ENCODE data around the gene GDF10. TPM values are rescaled to one million over a fixed set of nuclear protein-coding genes. Genes with fewer than 3 reads are reported as not detected.

GDF10 gene
- total RNA-seq, 6 experiments from 2014 or later = not detected

GRCh38 chr10:47354165-47354564, 54.2 kb downstream of the GDF10 start:
- H3K4me1 ChIP-seq = no peaks in the 10 kb centered on the region
- no peak overlapping the region for H3K4me3 ChIP-seq
- intact Hi-C loops (cut with DNase I) = no loop called here
- H3K27ac ChIP-seq = no peak overlapping the region
- ATAC-seq (no peak), DNase-seq (no peak)
- no peak for TF ChIP-seq POLR2A (IDR thresholded peaks at IDR 0.05)
- TF ChIP-seq, protein P1, sequence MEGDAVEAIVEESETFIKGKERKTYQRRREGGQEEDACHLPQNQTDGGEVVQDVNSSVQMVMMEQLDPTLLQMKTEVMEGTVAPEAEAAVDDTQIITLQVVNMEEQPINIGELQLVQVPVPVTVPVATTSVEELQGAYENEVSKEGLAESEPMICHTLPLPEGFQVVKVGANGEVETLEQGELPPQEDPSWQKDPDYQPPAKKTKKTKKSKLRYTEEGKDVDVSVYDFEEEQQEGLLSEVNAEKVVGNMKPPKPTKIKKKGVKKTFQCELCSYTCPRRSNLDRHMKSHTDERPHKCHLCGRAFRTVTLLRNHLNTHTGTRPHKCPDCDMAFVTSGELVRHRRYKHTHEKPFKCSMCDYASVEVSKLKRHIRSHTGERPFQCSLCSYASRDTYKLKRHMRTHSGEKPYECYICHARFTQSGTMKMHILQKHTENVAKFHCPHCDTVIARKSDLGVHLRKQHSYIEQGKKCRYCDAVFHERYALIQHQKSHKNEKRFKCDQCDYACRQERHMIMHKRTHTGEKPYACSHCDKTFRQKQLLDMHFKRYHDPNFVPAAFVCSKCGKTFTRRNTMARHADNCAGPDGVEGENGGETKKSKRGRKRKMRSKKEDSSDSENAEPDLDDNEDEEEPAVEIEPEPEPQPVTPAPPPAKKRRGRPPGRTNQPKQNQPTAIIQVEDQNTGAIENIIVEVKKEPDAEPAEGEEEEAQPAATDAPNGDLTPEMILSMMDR (IDR thresholded peaks at IDR 0.05) = peak in 1 of 4 donors; percentile 10
- H3K9me3 ChIP-seq = no peaks in the 10 kb centered on the region
- no peaks in the 10 kb centered on the region for H3K27me3 ChIP-seq
- 73% methylated on average over 4 of the region's 4 CpGs for WGBS (ENCODE audit: insufficient coverage, low coverage, low lambda C conversion rate, missing lambda C conversion rate)
- no peaks in the 10 kb centered on the region for H3K36me3 ChIP-seq

- intact Hi-C loops (cut with DNase I) = no loop called here
- H3K27me3 ChIP-seq = no peaks in the 10 kb centered on the region
- no peak overlapping the region for H3K27ac ChIP-seq
- TF ChIP-seq, protein P1 (IDR thresholded peaks at IDR 0.05) = no peak
- no peak for TF ChIP-seq POLR2A (IDR thresholded peaks at IDR 0.05)
- 80% methylated on average over 1 of the region's 1 CpG for WGBS (ENCODE audit: insufficient coverage, low coverage, low lambda C conversion rate, missing lambda C conversion rate)
- no peak overlapping the region for H3K4me3 ChIP-seq
- H3K9me3 ChIP-seq = no peaks in the 10 kb centered on the region
- DNase-seq (no peak), ATAC-seq (no peak)
- H3K4me1 ChIP-seq = no peaks in the 10 kb centered on the region
- no peaks in the 10 kb centered on the region for H3K36me3 ChIP-seq
Observed at GRCh38 chr10:47354900-47355299, 54.9 kb downstream of the GDF10 start.

DNA sequence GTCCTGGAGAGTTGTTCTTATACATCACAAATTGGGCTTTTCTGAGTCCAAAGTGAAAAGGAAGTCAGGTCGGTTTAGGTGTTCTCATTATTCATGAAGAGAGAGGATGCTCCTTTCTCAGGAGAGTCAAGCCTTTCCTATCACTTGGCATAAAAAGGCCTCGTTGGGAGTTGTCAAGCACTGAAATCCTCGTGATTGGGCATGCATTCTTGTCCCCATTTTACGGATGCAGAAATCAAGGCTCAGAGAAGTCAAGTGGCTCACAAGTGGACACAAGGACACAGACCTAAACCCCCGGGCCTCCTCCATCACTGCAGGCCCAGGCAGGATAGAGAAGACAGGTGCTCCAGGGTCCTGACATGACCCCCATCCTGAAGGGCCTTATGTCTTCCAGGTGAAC, 56.7 kb downstream of the GDF10 start:
- ATAC-seq = no peak

DNA sequence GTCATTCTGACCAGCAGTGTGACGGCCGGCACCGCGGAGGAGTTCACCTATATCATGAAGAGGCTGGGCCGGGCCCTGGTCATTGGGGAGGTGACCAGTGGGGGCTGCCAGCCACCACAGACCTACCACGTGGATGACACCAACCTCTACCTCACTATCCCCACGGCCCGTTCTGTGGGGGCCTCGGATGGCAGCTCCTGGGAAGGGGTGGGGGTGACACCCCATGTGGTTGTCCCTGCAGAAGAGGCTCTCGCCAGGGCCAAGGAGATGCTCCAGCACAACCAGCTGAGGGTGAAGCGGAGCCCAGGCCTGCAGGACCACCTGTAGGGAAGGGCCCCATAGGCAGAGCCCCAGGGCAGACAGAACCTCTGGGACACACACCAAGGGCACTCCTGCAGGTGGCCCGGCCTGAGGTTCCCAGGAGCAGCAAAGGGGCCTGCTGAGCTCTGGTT, 57.2 kb downstream of the GDF10 start:
- intact Hi-C loops (cut with DNase I) = no loop called here
- Histone ChIP-seq H3K27me3 (no peaks in the 10 kb centered on the region), H3K4me3 (no peak overlapping the region), H3K4me1 (no peaks in the 10 kb centered on the region), H3K36me3 (no peaks in the 10 kb centered on the region), H3K9me3 (no peaks in the 10 kb centered on the region), H3K27ac (no peak overlapping the region)
- 80% methylated on average over 2 of the region's 12 CpGs for WGBS (ENCODE audit: insufficient coverage, low coverage, low lambda C conversion rate, missing lambda C conversion rate)
- DNase-seq = no peak
- ATAC-seq = no peak
- no peak for TF ChIP-seq POLR2A (IDR thresholded peaks at IDR 0.05)

More for the DNA sequence above, 56.7 kb downstream of the GDF10 start:
- no peak for DNase-seq
- no peaks in the 10 kb centered on the region for H3K4me1 ChIP-seq
- no peaks in the 10 kb centered on the region for H3K27me3 ChIP-seq
- H3K9me3 ChIP-seq = no peaks in the 10 kb centered on the region
- 78% methylated on average over 4 of the region's 5 CpGs for WGBS (ENCODE audit: insufficient coverage, low coverage, low lambda C conversion rate, missing lambda C conversion rate)
- H3K36me3 ChIP-seq = no peaks in the 10 kb centered on the region
- H3K27ac ChIP-seq = no peak overlapping the region
- intact Hi-C loops (cut with DNase I) = no loop called here
- H3K4me3 ChIP-seq = no peak overlapping the region
- TF ChIP-seq POLR2A (IDR thresholded peaks at IDR 0.05) = no peak
- TF ChIP-seq, protein P1 (IDR thresholded peaks at IDR 0.05) = no peak

GRCh38 chr10:47357911-47358310, 57.9 kb downstream of the GDF10 start:
- H3K4me1 ChIP-seq = no peaks in the 10 kb centered on the region
- 72% methylated on average over 2 of the region's 3 CpGs for WGBS (ENCODE audit: insufficient coverage, low coverage, low lambda C conversion rate, missing lambda C conversion rate)
- intact Hi-C loops (cut with DNase I) = no loop called here
- no peaks in the 10 kb centered on the region for H3K27me3 ChIP-seq
- no peaks in the 10 kb centered on the region for H3K9me3 ChIP-seq
- ATAC-seq = no peak
- no peak overlapping the region for H3K4me3 ChIP-seq
- H3K27ac ChIP-seq = no peak overlapping the region
- H3K36me3 ChIP-seq = no peaks in the 10 kb centered on the region
- TF ChIP-seq, protein P1 (IDR thresholded peaks at IDR 0.05) = no peak
- TF ChIP-seq POLR2A (IDR thresholded peaks at IDR 0.05) = no peak
- DNase-seq = no peak
